T-helper 2 cell treated with Interferon-gamma antibody and Interleukin-4, amounts not matched to agents 100 ng/mL and 5 ng/mL, for 36 hours (primary cell): ENCODE measurements around the gene ZNF782. TPM values are rescaled to one million over a fixed set of nuclear protein-coding genes. Genes with fewer than 3 reads are reported as not detected.
"Not testable (repeated sequence)": the region's sequence is repeated elsewhere in the genome, so short reads cannot be mapped to it uniquely, and the experiment has no call there.

Experiments
- intact Hi-C: fragments of 100-400 bp; cut with micrococcal nuclease; formaldehyde crosslinking; loops from one replicate; pipeline ENCODE4 v1.15.1; 2023
- total RNA-seq: library from RNA; stranded (reverse); gene quantifications from 2 replicates; pipeline ENCODE4 v1.2.3, GENCODE V29; 2022

Gene ZNF782
- total RNA-seq, result 5.0 and 5.7 TPM in 2 replicates

DNA sequence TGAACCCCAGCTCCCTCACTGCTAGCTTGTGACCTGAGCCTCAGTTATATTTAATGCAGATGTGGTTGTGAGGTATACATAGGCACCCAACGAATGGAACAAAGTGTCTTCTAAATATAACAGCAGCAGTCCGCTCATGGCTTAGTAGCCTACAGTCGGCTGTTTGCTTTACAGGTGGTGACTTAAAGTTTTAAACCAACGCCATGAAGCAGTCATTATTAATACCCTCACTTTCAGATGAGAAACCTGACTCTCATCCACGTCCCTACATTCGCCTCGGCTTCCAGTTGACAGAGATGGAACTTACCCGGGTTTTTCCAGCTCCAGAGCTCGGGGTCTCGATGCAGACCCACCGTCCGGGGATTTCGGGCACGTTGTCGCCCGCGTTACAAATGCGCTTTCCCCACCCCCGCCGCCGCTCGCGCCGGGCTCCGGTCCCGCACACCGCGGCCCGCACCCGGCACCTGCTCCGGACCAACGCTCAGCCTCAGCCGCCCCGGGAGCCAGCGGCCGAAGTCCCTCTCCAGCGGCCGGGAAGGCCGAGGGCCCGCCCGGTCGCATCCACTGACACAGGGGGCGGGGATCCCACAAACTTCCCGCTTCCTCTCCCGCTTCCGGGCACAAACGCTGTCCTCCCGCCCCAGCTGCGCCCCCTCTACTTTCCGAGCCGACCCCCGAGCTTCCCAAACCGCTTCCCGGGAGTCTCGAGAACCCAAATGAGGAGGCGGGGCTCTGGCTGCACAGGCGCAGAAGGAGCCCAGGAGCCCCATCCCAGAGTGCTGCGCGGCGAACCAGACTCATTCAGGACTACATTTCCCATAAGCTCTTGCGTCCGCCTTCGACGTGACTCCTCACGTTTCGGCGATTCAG is at the start of gene ZNF782:
Gene ZNF782 (minus strand): TSS at position 734 of the 870 bp plus-strand sequence. CDS start 2,553 bp downstream, outside the sequence.
- intact Hi-C loops, result loop anchor here (1.0 kb wide), 3 partner anchors 22 to 779 kb away; partner anchors contain the start of genes NCBP1, TSTD2 and ZNF510

DNA sequence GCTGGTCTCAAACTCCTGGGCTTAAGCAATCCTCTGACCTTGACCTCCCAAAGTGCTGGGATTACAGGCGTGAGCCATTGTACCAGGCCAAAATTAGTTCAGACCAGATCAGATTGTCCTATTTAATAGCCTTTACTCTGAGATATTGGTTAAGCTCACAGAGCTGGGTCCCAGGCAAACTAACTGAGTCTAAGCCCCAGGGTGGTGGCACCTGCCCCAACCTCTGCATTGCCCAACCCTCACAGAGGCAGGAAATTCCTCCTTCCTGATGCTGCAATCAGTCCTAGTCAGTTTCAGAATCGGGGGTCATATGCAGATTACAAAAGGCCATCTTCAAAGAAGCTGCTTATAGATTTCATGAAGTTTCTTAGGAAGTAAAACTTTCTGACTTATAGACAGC is 45.7 kb upstream of the ZNF782 start:
- intact Hi-C loops, result not testable (repeated sequence)

GRCh38 chr9:96892131-96892530 is 37.8 kb upstream of the ZNF782 start:
- intact Hi-C loops, result no loop called here

- intact Hi-C loops, result no loop called here
These were observed 34.3 kb upstream of the ZNF782 start for GRCh38 chr9:96888591-96888990.

- intact Hi-C loops, result no loop called here
These were observed 31.1 kb upstream of the ZNF782 start for GRCh38 chr9:96885424-96885823.

- intact Hi-C loops, result no loop called here
These were observed 30.1 kb upstream of the ZNF782 start for GRCh38 chr9:96884443-96884842.

DNA sequence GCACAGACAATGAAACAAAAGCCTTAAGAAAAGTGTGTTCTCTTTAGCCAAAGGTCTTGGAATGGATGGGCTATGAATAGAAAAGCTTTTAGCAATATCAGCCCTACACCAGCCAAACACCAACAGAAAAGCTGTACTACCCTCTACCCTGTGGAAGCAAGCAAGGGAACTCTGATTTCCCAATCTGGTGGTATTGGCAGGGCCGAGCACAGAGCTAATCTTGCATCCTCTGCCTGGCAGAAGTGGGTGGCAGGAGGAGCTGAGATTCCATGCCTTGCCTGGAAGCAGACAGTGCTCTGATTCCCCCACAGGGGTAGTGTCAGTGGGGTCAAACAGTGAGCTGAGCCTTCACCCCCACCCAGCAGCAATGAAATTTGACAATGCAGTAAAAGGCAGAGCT is 29.6 kb upstream of the ZNF782 start:
- intact Hi-C loops, result no loop called here

DNA sequence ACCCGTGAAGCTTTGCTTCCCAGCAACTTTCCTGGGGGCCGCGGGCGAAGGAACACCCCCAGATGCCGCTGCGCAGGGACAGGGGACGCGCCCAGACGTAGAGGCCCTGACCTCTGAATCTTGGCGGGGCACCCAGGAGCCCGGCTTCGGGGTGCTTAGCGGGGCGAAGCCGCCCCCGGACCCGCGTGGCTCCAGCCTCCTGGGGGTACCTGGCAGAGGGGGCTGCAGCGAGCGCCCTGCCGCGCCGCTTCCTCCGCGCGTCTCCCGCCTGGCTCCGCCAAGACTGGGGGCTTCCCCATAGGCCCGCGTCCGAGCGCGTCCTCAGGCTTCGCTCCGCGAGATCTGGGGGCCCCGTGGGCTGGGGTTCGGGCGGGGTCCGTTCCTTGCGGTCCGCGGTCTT is 23.0 kb upstream of the ZNF782 start:
- intact Hi-C loops, result loop anchor here (10.0 kb wide), 1 partner anchor 628 kb away; the partner anchor contains the start of gene TMOD1

DNA sequence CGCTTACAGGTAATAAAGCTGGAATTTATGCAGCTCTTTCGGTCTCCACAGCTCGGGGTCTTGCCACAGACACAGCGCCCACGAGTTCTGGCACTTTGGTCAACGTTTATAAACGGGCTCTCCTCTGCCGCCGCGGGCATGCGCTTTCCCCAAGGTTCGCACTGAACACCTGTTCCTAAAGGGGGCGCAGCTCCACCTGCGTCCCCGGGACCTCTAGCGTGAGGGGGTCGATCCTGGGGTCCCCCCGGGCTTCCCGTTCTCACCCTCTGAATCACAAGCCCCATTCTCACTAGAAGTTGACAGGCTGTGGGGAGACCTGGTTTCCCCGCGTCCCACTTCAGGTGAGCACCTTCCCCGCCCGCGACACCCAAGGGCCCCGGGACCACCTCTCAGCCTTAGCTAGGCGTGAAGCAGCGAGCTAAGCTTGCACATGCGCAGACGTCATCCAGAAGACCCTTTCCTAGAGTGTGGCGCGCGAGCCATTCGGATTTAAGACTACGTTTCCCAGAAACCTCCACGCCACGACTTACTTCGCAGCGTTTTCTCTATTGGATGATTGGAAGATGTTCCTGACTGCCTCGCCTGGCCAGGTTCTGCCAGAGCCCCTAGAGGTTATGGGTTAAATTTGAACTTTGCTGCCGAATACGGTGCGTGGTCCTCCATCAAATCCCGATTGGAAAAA is 21.3 kb upstream of the ZNF782 start:
- intact Hi-C loops, result loop anchor here (1.0 to 10.0 kb wide), 2 partner anchors 21 to 629 kb away; partner anchors contain the start of genes TMOD1 and ZNF782

GRCh38 chr9:96874947-96875460 is 20.7 kb upstream of the ZNF782 start:
- intact Hi-C loops, result loop anchor here (10.0 kb wide), 1 partner anchor 630 kb away; the partner anchor contains the start of gene TMOD1

- intact Hi-C loops, result loop anchor here (10.0 kb wide), 1 partner anchor 631 kb away; the partner anchor contains the start of gene TMOD1
These were observed 20.0 kb upstream of the ZNF782 start for GRCh38 chr9:96874201-96874785.

GRCh38 chr9:96871176-96871575 is 16.9 kb upstream of the ZNF782 start:
- intact Hi-C loops, result loop anchor here (10.0 kb wide), 1 partner anchor 634 kb away; the partner anchor contains the start of gene TMOD1

DNA sequence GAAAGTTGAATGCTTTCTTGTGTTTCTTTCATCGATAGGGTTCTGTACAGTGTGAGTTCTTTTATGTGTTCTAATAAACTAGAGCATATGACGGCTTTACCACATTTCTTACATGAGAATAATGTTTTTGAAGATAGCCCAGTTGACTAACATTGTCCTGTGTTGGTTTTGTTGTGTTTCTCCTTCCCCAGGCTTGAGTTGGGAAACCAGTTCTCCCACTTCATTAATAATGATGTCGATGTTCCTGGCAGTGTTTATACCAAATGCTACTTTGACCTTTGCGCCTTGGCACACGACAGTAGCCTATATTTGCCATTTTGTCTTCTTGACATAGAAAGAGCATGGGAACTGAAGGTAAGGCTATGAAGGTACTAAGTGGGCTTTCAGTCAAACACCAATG is 14.4 kb upstream of the ZNF782 start:
- intact Hi-C loops, result no loop called here

GRCh38 chr9:96867079-96867804 is 12.9 kb upstream of the ZNF782 start:
- intact Hi-C loops, result no loop called here

- intact Hi-C loops, result not testable (repeated sequence)
These were observed 10.9 kb upstream of the ZNF782 start for GRCh38 chr9:96865240-96865639.

GRCh38 chr9:96859461-96860198 is 5.3 kb upstream of the ZNF782 start:
- intact Hi-C loops, result loop anchor here (5.0 kb wide), 2 partner anchors 553 to 758 kb away; partner anchors contain the start of gene TDRD7

GRCh38 chr9:96858670-96859069 is 4.4 kb upstream of the ZNF782 start:
- intact Hi-C loops, result loop anchor here (5.0 kb wide), 2 partner anchors 554 to 759 kb away; partner anchors contain the start of gene TDRD7

- intact Hi-C loops, result loop anchor here (5.0 kb wide), 2 partner anchors 554 to 759 kb away; partner anchors contain the start of gene TDRD7
These were observed 3.8 kb upstream of the ZNF782 start for GRCh38 chr9:96858018-96858573.
